Heart right ventricle (tissue), 16 donors: ENCODE measurements around the gene FHAD1. TPM values are rescaled to one million over a fixed set of nuclear protein-coding genes. Genes with fewer than 3 reads are reported as not detected.

ENCODE experiments used
- ATAC-seq, 8 donors: fragments of 200-7000 bp; cut with Tn5 transposase; one replicate each; pipeline ENCODE4 v1.9.1; 2020; ENCODE audit warnings: mild to moderate bottlenecking in 8 of 8, moderate library complexity in 8 of 8, moderate number of reproducible peaks in 1 of 8
- DNase-seq, 2 donors: peaks; one replicate each; pipeline ENCODE4 v3.0.0-alpha.2; 2020
- H3K27ac ChIP-seq, 10 donors: fragments of 200-600 bp; sonication (generic) in 2 of 10; one replicate each; pipeline versions ENCODE4 v1.5.0 to v1.8.0; 2020 to 2022; ENCODE audit warnings: mild to moderate bottlenecking in 3 of 10
- H3K27me3 ChIP-seq, 7 donors: fragments of 200-600 bp; one replicate each; pipeline ENCODE4 v1.8.0; 2021 to 2022; ENCODE audit warnings: mild to moderate bottlenecking in 2 of 7
- H3K36me3 ChIP-seq, 9 donors: fragments of 200-600 bp; sonication (generic) in 1 of 9; one replicate each; pipeline versions ENCODE4 v1.5.0 to v1.8.0; 2020 to 2022; ENCODE audit warnings: mild to moderate bottlenecking in 2 of 9
- H3K4me1 ChIP-seq, 9 donors: fragments of 200-600 bp; sonication (generic) in 1 of 9; one replicate each; pipeline versions ENCODE4 v1.5.0 to v1.8.0; 2020 to 2022; ENCODE audit warnings: mild to moderate bottlenecking in 4 of 9
- H3K4me3 ChIP-seq, 10 donors: fragments of 200-600 bp; sonication (generic) in 2 of 10; one replicate each; pipeline versions ENCODE4 v1.5.0 to v1.8.0; 2020 to 2022; ENCODE audit warnings: mild to moderate bottlenecking in 7 of 10, moderate library complexity in 2 of 10
- H3K9me3 ChIP-seq, 11 donors: fragments of 200-600 bp in 10 of 11; sonication (generic) in 2 of 11; one replicate each; pipeline versions ENCODE4 v1.5.0 to v1.8.0; 2013 to 2022; ENCODE audit warnings: mild to moderate bottlenecking in 2 of 11, control low read depth in 1 of 11, moderate library complexity in 1 of 11
- WGBS, 2 donors: extraction: QIAGEN DNeasy Blood & Tissue Kit; methylation state at CpG; one replicate each; pipeline ENCODE4 v1.1.7; 2013; ENCODE audit warnings: inconsistent platforms in 1 of 2; 5-methylcytosine and 5-hydroxymethylcytosine counted together
- intact Hi-C, 10 donors: fragments of 100-400 bp; cut with DNase I; formaldehyde crosslinking; loops; one replicate each; pipeline versions ENCODE4 v1.11.1 to v1.14.2; 2022
- polyA plus RNA-seq, 2 donors: library from polyadenylated mRNA; stranded (reverse); fragments of 200-250 nt; gene quantifications; one replicate each; pipeline ENCODE4 v1.2.3, GENCODE V29; 2013
- total RNA-seq, 10 donors: library from RNA; stranded (reverse); fragmentation: NEBNext Ultra II Directional in 3 of 10; extraction: Animal tissue kit (Norgen Biotek cat#: 25700) in 3 of 10; gene quantifications; one replicate each; pipeline versions ENCODE4 v1.2.1 to v1.2.4, GENCODE V29; 2021 to 2023
- TF ChIP-seq, protein P1 (sequence below), 9 donors: fragments of 200-600 bp; sonication (generic) in 2 of 9; IDR thresholded peaks; one replicate each; pipeline versions ENCODE4 v1.5.0 to v1.8.0; 2021 to 2022; ENCODE audit warnings: antibody characterized with exemption in 9 of 9, mild to moderate bottlenecking in 5 of 9, moderate library complexity in 1 of 9
- donor health status: Arrhythmogenic right ventricular cardiomyopathy.
- donor health status: ischemic (EF 13 %, LVEDD 7.1; RV severe dilation, severe dysfunction).
- donor health status: healthy with polysubstance abuse.
- donor health status: DM: no; HTN: yes; CAD: no.
- donor health status: DM: no; HTN: no; CAD: no.
- donor health status: ischemic (EF 25% LVEDD 6.9; RV normal size, moderate dysfunction).
- donor health status: ischemic (EF 25% LVEDD 5.7; RV mildly dilated, moderate dysfunction).
- donor health status: healthy.
- donor health status: DM: yes; HTN: yes; CAD: no.
- donor health status: Ischemic cardiomyopathy.
- donor health status: ischemic (EF 35%, LVEDD 5.7; RV mildly dilated, moderate dysfunction).
- donor health status: nonischemic (EF 11% LVEDD 7.7; RV severe dilation, severe dysfunction).
- donor health status: DM: yes; HTN: yes; CAD: no.
- donor health status: PGD.
- donor health status: ischemic (EF 29% LVEDD 5.4; RV normal size, mild dysfunction).
- donor health status: nonischemic (EF 23%, LVEDD 6.1; RV moderate dilation, normal function).

The FHAD1 gene
- total and polyA plus RNA-seq, 12 donors: 0.06 to 1.0 (median 0.12) TPM; not detected in 5

DNA sequence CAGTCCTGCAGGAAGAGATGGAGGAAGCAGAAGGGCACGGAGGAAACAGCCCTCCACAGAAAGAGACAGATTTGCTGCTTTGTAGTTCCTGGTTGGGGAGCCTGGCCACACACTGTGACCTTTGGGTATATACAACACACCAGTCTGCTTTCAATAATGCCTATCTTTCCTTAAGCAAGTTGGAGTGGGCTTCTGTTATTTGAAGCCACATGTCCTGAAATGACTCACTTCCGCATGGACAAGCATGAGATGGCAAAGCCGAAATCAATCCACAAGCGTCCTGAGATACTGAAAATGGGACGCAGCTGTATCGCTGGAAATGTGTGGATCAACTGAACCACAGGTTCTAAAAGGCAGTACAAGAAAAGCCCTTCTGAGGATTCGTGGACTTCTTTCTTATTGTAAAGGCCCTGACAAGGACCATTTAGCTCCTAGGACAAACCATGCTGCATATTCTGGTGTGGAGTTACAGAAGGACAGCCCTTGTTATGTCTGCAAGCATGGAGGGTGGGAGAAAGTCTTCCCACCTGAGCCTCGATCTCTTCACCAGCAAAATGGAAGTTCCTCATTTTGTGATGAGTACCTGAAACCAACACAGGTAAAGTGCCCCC, 22.7 kb upstream of the FHAD1 start:
- intact Hi-C loops: no loop called here
- ATAC-seq: peak in 3 of 8 donors; percentile 23 to 36 (median 32)
- 92% methylated on average over 8 of the region's 8 CpGs for WGBS, 2 donors

DNA sequence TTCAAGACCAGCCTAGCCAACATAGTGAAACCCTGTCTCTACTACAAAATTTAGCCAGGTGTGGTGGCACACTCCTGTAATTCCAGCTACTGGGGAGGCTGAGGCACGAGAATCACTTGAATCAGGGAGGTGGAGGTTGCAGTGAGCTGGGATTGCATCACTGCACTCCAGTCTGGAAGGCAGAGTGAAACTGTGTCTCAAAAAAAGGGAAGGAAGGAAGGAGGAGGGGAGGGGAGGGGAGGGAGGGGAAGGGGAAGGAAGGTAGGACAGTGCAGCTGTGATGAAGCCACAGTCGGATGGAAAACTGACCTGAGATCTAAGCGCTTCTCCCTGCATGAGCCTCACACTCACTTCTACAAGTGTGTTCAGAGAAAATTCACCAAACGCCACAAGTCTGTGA, 22.0 kb upstream of the FHAD1 start:
- H3K27me3 ChIP-seq: no peaks in the 10 kb centered on the region
- DNase-seq (no peak), ATAC-seq (no peak)
- 79 to 80% methylated on average over 4 of the region's 4 CpGs for WGBS, 2 donors
- TF ChIP-seq, protein P1, sequence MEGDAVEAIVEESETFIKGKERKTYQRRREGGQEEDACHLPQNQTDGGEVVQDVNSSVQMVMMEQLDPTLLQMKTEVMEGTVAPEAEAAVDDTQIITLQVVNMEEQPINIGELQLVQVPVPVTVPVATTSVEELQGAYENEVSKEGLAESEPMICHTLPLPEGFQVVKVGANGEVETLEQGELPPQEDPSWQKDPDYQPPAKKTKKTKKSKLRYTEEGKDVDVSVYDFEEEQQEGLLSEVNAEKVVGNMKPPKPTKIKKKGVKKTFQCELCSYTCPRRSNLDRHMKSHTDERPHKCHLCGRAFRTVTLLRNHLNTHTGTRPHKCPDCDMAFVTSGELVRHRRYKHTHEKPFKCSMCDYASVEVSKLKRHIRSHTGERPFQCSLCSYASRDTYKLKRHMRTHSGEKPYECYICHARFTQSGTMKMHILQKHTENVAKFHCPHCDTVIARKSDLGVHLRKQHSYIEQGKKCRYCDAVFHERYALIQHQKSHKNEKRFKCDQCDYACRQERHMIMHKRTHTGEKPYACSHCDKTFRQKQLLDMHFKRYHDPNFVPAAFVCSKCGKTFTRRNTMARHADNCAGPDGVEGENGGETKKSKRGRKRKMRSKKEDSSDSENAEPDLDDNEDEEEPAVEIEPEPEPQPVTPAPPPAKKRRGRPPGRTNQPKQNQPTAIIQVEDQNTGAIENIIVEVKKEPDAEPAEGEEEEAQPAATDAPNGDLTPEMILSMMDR (IDR thresholded peaks at IDR 0.05): no peak
- intact Hi-C loops: no loop called here
- H3K36me3 ChIP-seq: peaks cover 0 to 7% (median 0%) of the 10 kb centered on the region in 9 donors
- peak overlapping the region in 3 of 10 donors; percentile 21 to 35 (median 31) for H3K27ac ChIP-seq
- H3K9me3 ChIP-seq: no peaks in the 10 kb centered on the region
- no peak overlapping the region for H3K4me3 ChIP-seq
- peaks cover 0 to 25% (median 15%) of the 10 kb centered on the region in 9 donors for H3K4me1 ChIP-seq

More for the DNA sequence above, 22.7 kb upstream of the FHAD1 start:
- Histone ChIP-seq H3K4me3 (no peak overlapping the region), H3K27ac (peak overlapping the region in 2 of 10 donors; percentile 21 to 31), H3K9me3 (no peaks in the 10 kb centered on the region), H3K4me1 (peaks cover 0 to 25% (median 15%) of the 10 kb centered on the region in 9 donors), H3K27me3 (no peaks in the 10 kb centered on the region), H3K36me3 (peaks cover 0 to 13% (median 0%) of the 10 kb centered on the region in 9 donors)
- DNase-seq: no peak
- TF ChIP-seq, protein P1 (IDR thresholded peaks at IDR 0.05): no peak

- no peaks in the 10 kb centered on the region for H3K9me3 ChIP-seq
- H3K27me3 ChIP-seq: no peaks in the 10 kb centered on the region
- TF ChIP-seq, protein P1 (IDR thresholded peaks at IDR 0.05): no peak
- H3K4me1 ChIP-seq: peaks cover 0 to 25% (median 15%) of the 10 kb centered on the region in 9 donors
- H3K36me3 ChIP-seq: peaks cover 0 to 2% (median 0%) of the 10 kb centered on the region in 9 donors
- ATAC-seq: peak in 3 of 8 donors; percentile 33 to 50 (median 36)
- 47 to 64% methylated on average over 4 of the region's 4 CpGs for WGBS, 2 donors
- intact Hi-C loops: no loop called here
- no peak for DNase-seq
- no peak overlapping the region for H3K4me3 ChIP-seq
- H3K27ac ChIP-seq: peak overlapping the region in 2 of 10 donors; percentile 31 to 35
Observed at GRCh38 chr1:15225461-15225860, 21.6 kb upstream of the FHAD1 start.

- intact Hi-C loops: no loop called here
- 55 to 59% methylated on average over 17 of the region's 17 CpGs for WGBS, 2 donors
- TF ChIP-seq, protein P1 (IDR thresholded peaks at IDR 0.05): no peak
- Histone ChIP-seq H3K9me3 (no peaks in the 10 kb centered on the region), H3K27ac (peak overlapping the region in 1 of 10 donors; percentile 27), H3K27me3 (no peaks in the 10 kb centered on the region), H3K4me1 (peaks cover 0 to 25% (median 15%) of the 10 kb centered on the region in 9 donors), H3K36me3 (no peaks in the 10 kb centered on the region), H3K4me3 (no peak overlapping the region)
- ATAC-seq (peak in 2 of 8 donors; percentile 28 to 39), DNase-seq (no peak)
Observed at GRCh38 chr1:15226388-15227255, 20.4 kb upstream of the FHAD1 start.
